ENCODE data around the gene CTLA4.

- TF ChIP-seq POLR2A (IDR thresholded peaks at IDR 0.05) (no peak), CTCF (IDR thresholded peaks at IDR 0.05) (no peak)
Observed at GRCh38 chr2:203842373-203842772, 25.2 kb upstream of the CTLA4 start.
